ENCODE measurements around the gene UBC. TPM values are rescaled to one million over a fixed set of nuclear protein-coding genes. Genes with fewer than 3 reads are reported as not detected.
"Not testable (repeated sequence)": the region's sequence is repeated elsewhere in the genome, so short reads cannot be mapped to it uniquely, and the experiment has no call there.

UBC gene
- total RNA-seq, 2 experiments from 2014 or later, result 1,024 to 1,046 TPM

DNA sequence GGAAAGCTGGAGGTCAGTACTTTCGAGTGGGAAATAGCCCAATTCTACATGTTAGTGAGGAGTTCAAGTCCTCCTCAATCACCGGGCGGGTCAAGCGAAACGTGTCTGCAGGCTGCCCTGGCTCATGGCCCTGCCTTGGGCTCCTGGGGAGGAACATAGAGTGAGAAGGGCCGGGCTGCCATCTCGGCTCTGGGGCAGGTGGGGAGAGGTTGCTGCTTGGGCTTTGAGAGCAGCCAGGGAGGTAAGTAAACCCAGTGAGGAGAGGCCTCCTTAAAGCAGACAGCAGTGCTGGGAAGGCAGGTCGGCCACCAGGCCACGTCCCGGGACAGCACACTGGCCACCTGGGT lies 32.0 kb upstream of the UBC start:
- no peaks in the 10 kb centered on the region for H3K9me3 Mint-ChIP-seq
- POLR2A ChIA-PET, result no interaction called here
- no peak for ATAC-seq (ENCODE audit: low read depth)

DNA sequence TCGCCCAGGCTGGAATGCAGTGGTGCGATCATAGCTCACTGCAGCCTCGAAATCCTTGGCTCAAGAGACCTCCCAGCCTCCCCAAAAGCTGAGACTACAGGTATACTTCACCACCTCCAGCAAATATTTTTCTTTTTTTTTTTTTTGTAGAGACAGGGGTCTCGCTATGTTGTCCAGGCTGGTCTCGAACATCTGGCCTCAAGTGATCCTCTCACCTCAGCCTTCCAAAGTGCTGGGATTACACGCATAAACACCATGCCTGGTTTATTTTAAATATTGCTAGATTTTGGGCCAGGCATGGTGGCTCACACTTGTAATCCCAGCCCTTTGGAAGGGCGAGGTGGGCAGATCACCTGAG lies 26.7 kb upstream of the UBC start:
- Mint-ChIP-seq H3K27ac (no peak overlapping the region), H3K36me3 (peaks cover 4% of the 10 kb centered on the region), H3K4me1 (peaks cover 10% of the 10 kb centered on the region), H3K4me3 (no peak overlapping the region), H3K27me3 (no peaks in the 10 kb centered on the region), H3K9me3 (no peaks in the 10 kb centered on the region)
- POLR2A ChIA-PET, result interaction anchor here (0.8 to 9.9 kb wide), 7 partner anchors 14 to 54 kb away, joined by 3 to 318 read pairs (median 15); partner anchors contain the start of genes BRI3BP and UBC
- DNase-seq (no peak), ATAC-seq (ENCODE audit: low read depth) (no peak)

More for the DNA sequence above, 32.0 kb upstream of the UBC start:
- Mint-ChIP-seq H3K4me1 (peaks cover 1% of the 10 kb centered on the region), H3K36me3 (peaks cover 7% of the 10 kb centered on the region), H3K27me3 (no peaks in the 10 kb centered on the region), H3K4me3 (no peak overlapping the region), H3K27ac (peak overlapping the region; percentile 4)
- DNase-seq, result no peak

DNA sequence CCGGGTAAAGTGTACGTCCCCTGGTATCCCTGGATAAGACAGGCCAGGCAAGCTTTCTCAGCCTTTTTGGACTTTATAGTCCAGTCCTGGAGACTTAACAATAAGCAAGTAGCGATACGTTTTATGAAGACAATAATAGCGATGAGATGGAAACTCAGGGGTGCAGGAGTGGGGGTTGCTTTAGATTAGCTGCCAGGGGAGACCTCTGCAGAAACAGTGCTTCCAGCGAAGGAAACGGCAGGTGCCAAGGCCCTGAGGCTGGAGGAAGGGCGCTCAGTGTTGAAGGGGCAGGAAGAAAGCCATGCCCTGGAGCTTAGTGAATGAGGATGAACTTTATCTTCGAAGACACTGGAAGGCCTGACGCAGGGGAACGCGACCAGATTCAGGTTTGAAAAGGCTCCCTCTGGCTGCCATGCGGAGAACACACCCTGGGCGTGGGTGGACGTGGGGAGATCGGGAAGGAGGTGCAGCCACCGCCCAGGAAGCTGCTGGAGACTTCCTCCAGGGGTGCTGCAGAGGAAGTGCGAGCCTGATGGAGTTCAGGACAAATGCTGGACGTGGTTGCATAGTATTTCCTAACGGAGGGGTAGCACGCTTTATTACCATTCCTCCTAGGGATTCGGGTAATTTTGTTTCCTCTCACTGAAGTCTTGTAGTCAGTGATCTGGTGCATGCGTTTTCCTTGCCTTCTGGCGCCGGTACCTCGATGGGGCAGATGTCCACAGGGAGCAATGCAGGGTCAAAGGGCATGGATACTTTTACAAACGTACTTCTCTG lies 26.1 kb upstream of the UBC start:
- ATAC-seq (ENCODE audit: low read depth), result peak; percentile 53
- DNase-seq, result peak; percentile 80
- peaks cover 4% of the 10 kb centered on the region for H3K36me3 Mint-ChIP-seq
- no peaks in the 10 kb centered on the region for H3K27me3 Mint-ChIP-seq
- POLR2A ChIA-PET, result interaction anchor here (0.8 to 9.9 kb wide), 9 partner anchors 14 to 54 kb away, joined by 3 to 318 read pairs (median 4); partner anchors contain the start of genes BRI3BP and UBC
- no peak overlapping the region for H3K27ac Mint-ChIP-seq
- no peak overlapping the region for H3K4me3 Mint-ChIP-seq
- peaks cover 10% of the 10 kb centered on the region for H3K4me1 Mint-ChIP-seq
- H3K9me3 Mint-ChIP-seq, result no peaks in the 10 kb centered on the region

- H3K4me1 Mint-ChIP-seq, result peaks cover 12% of the 10 kb centered on the region
- no peak overlapping the region for H3K27ac Mint-ChIP-seq
- peak; percentile 2 for ATAC-seq (ENCODE audit: low read depth)
- H3K27me3 Mint-ChIP-seq, result no peaks in the 10 kb centered on the region
- H3K36me3 Mint-ChIP-seq, result peaks cover 9% of the 10 kb centered on the region
- H3K9me3 Mint-ChIP-seq, result no peaks in the 10 kb centered on the region
- no peak overlapping the region for H3K4me3 Mint-ChIP-seq
- POLR2A ChIA-PET, result interaction anchor here (0.8 to 9.9 kb wide), 8 partner anchors 13 to 55 kb away, joined by 3 to 318 read pairs (median 10); partner anchors contain the start of genes BRI3BP and UBC
- DNase-seq, result no peak
These were observed 25.6 kb upstream of the UBC start for GRCh38 chr12:124940143-124940392.

- Mint-ChIP-seq H3K27me3 (no peaks in the 10 kb centered on the region), H3K36me3 (peaks cover 10% of the 10 kb centered on the region), H3K4me3 (no peak overlapping the region), H3K4me1 (peaks cover 12% of the 10 kb centered on the region), H3K27ac (no peak overlapping the region), H3K9me3 (no peaks in the 10 kb centered on the region)
- DNase-seq (peak; percentile 92), ATAC-seq (ENCODE audit: low read depth) (peak; percentile 70)
- POLR2A ChIA-PET, result interaction anchor here (0.7 to 9.9 kb wide), 8 partner anchors 13 to 68 kb away, joined by 3 to 318 read pairs (median 10); partner anchors contain the start of genes BRI3BP and UBC
These were observed 25.1 kb upstream of the UBC start for GRCh38 chr12:124939421-124940142.

DNA sequence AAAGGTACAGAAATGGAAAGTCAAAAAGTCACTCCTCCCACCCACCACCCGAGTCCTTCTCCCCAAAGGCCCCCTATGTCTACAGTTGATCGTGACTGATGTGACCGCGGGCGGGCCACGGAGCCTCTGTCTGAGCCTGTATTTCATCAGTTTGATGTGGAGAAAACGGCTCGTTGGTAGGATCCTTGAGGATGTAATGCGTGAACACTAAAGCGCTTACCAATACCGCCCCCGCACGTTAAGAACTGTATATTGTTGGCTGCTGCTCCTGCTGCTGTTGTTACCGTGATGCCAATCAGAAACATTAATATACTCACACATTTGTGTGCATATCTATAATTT lies 24.6 kb upstream of the UBC start:
- Mint-ChIP-seq H3K4me3 (no peak overlapping the region), H3K9me3 (no peaks in the 10 kb centered on the region), H3K27ac (no peak overlapping the region), H3K36me3 (peaks cover 10% of the 10 kb centered on the region), H3K4me1 (peaks cover 12% of the 10 kb centered on the region), H3K27me3 (no peaks in the 10 kb centered on the region)
- DNase-seq (peak; percentile 59), ATAC-seq (ENCODE audit: low read depth) (peak; percentile 43)
- POLR2A ChIA-PET, result interaction anchor here (0.7 to 9.9 kb wide), 6 partner anchors 12 to 69 kb away, joined by 3 to 318 read pairs (median 16); partner anchors contain the start of gene UBC

DNA sequence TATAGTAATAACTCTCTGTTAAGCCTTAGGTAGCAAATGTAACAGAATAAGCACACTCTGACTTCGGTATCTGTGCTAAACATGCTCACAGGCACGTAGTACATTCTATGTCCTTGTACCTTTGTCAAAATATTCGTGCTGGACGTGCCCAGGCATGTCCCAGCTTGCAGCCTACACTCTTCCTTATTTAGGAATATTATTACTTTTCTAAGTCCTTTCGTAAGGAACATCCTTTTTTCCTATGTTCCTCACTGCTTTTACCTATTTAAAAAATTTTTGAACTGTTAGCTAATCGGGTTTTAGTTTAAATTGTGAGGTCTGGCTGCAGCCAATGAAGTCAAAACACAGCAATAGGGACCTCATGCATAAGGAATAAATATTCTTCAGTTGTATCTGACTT lies 24.1 kb upstream of the UBC start:
- H3K4me3 Mint-ChIP-seq, result no peak overlapping the region
- POLR2A ChIA-PET, result interaction anchor here (1.6 to 9.9 kb wide), 3 partner anchors 12 to 27 kb away, joined by 5 to 318 read pairs (median 57); partner anchors contain the start of gene UBC
- no peaks in the 10 kb centered on the region for H3K27me3 Mint-ChIP-seq
- no peak overlapping the region for H3K27ac Mint-ChIP-seq
- H3K4me1 Mint-ChIP-seq, result peaks cover 12% of the 10 kb centered on the region
- no peak for ATAC-seq (ENCODE audit: low read depth)
- peaks cover 10% of the 10 kb centered on the region for H3K36me3 Mint-ChIP-seq
- H3K9me3 Mint-ChIP-seq, result no peaks in the 10 kb centered on the region
- DNase-seq, result no peak

DNA sequence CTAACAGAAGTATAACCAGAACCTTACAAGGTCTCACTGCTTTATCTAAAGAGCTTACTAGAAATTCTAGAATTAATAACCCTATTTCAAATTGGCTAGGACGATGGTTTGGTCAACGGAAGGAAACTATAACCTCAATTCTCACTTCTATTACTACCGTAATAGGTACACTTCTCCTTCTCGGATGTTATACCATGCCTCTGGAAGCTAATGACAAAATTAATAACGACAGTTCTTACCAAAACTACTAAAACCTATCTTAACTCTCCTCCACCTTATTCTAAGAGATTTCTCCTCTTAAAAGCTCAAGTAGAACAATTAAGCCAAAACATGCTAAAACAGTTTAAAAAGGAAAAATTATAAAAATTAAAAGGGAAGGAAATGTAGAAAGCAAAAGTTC lies 23.7 kb upstream of the UBC start:
- no peaks in the 10 kb centered on the region for H3K27me3 Mint-ChIP-seq
- peaks cover 10% of the 10 kb centered on the region for H3K36me3 Mint-ChIP-seq
- H3K9me3 Mint-ChIP-seq, result no peaks in the 10 kb centered on the region
- peaks cover 12% of the 10 kb centered on the region for H3K4me1 Mint-ChIP-seq
- DNase-seq, result no peak
- POLR2A ChIA-PET, result interaction anchor here (1.6 to 9.9 kb wide), 3 partner anchors 11 to 27 kb away, joined by 5 to 318 read pairs (median 57); partner anchors contain the start of gene UBC
- no peak for ATAC-seq (ENCODE audit: low read depth)
- no peak overlapping the region for H3K27ac Mint-ChIP-seq
- H3K4me3 Mint-ChIP-seq, result no peak overlapping the region

DNA sequence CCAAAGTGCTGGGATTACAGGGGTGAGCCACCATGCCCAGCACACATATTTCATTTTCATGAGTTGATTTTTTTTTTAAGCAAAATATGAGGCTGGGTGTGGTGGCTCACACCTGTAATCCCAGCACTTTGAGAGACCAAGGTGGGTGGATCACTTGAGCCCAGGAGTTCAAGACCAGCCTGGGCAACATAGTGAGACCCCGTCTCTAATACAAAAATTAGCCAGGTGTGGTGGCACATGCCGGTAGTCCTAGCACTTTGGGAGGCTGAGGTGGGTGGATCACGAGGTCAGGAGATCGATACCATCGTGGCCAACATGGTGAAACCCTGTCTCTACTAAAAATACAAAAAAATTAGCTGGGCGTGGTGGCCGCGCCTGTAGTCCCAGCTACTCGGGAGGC lies 17.1 kb upstream of the UBC start:
- DNase-seq; ATAC-seq (ENCODE audit: low read depth); H3K4me3 Mint-ChIP-seq; POLR2A ChIA-PET; H3K27ac Mint-ChIP-seq; H3K9me3 Mint-ChIP-seq; H3K27me3 Mint-ChIP-seq: not testable (repeated sequence)
- peaks cover 25% of the 10 kb centered on the region for H3K4me1 Mint-ChIP-seq
- H3K36me3 Mint-ChIP-seq, result peaks cover 13% of the 10 kb centered on the region

GRCh38 chr12:124930586-124930985 lies 16.1 kb upstream of the UBC start:
- DNase-seq (no peak), ATAC-seq (ENCODE audit: low read depth) (no peak)
- POLR2A ChIA-PET, result no interaction called here
- Mint-ChIP-seq H3K27ac (no peak overlapping the region), H3K4me3 (no peak overlapping the region), H3K36me3 (peaks cover 11% of the 10 kb centered on the region), H3K27me3 (peaks cover 2% of the 10 kb centered on the region), H3K4me1 (peaks cover 25% of the 10 kb centered on the region), H3K9me3 (no peaks in the 10 kb centered on the region)

- Mint-ChIP-seq H3K4me1 (peaks cover 23% of the 10 kb centered on the region), H3K36me3 (peaks cover 5% of the 10 kb centered on the region), H3K27me3 (peaks cover 2% of the 10 kb centered on the region), H3K27ac (no peak overlapping the region), H3K4me3 (peak overlapping the region; percentile 92), H3K9me3 (no peaks in the 10 kb centered on the region)
- POLR2A ChIA-PET, result no interaction called here
- ATAC-seq (ENCODE audit: low read depth), result no peak
- no peak for DNase-seq
These were observed 15.4 kb upstream of the UBC start for GRCh38 chr12:124929649-124930419.

- H3K27me3 Mint-ChIP-seq, result peaks cover 2% of the 10 kb centered on the region
- H3K4me3 Mint-ChIP-seq, result peak overlapping the region; percentile 92
- H3K4me1 Mint-ChIP-seq, result peaks cover 23% of the 10 kb centered on the region
- DNase-seq (no peak), ATAC-seq (ENCODE audit: low read depth) (no peak)
- POLR2A ChIA-PET, result interaction anchor here (2.3 to 4.9 kb wide), 3 partner anchors 10 to 14 kb away, joined by 34 to 57 read pairs (median 45); partner anchors contain the start of gene UBC
- peak overlapping the region; percentile 90 for H3K27ac Mint-ChIP-seq
- H3K9me3 Mint-ChIP-seq, result no peaks in the 10 kb centered on the region
- peaks cover 5% of the 10 kb centered on the region for H3K36me3 Mint-ChIP-seq
These were observed 14.6 kb upstream of the UBC start for GRCh38 chr12:124928912-124929530.

Measured in activated naive CD8-positive, alpha-beta T cell treated with anti-CD3 and anti-CD28 coated beads, Interleukin-2, amount 10 ng/mL, durations not matched to agents 7 days and 5 days (primary cell).